Vagina (tissue), 2 donors: ENCODE data around the gene CTNNA3. TPM values are rescaled to one million over a fixed set of nuclear protein-coding genes. Genes with fewer than 3 reads are reported as not detected.
"Not testable (repeated sequence)": the region's sequence is repeated elsewhere in the genome, so short reads cannot be mapped to it uniquely, and the experiment has no call there.

Experiments
- DNase-seq, 2 donors: peaks; one replicate each; pipeline ENCODE4 v3.0.0-alpha.2; 2017; ENCODE audit errors: extremely low spot score in 2 of 2
- H3K27ac ChIP-seq: fragments of 200-600 bp; sonication (generic); one replicate; pipeline ENCODE4 v1.5.1; 2019
- H3K27me3 ChIP-seq: fragments of 200-600 bp; sonication (generic); one replicate; pipeline ENCODE4 v1.5.1; 2019
- H3K36me3 ChIP-seq, 2 donors: fragments of 200-600 bp; sonication (generic); one replicate each; pipeline ENCODE4 v1.5.1; 2017 to 2019
- H3K4me1 ChIP-seq: fragments of 200-600 bp; sonication (generic); one replicate; pipeline ENCODE4 v1.5.1; 2019
- H3K4me3 ChIP-seq, 2 donors: fragments of 200-600 bp; sonication (generic); 1 replicate in 1 of 2; 2 replicates in 1 of 2; pipeline ENCODE4 v1.5.1; 2016 to 2019
- H3K9me3 ChIP-seq: fragments of 200-600 bp; sonication (generic); one replicate; pipeline ENCODE4 v1.5.1; 2019
- POLR2A ChIP-seq, 2 donors: fragments of 450-650 bp; IDR thresholded peaks; one replicate each; pipeline ENCODE4 v1.6.1; 2017; ENCODE audit warnings: antibody characterized with exemption in 2 of 2, mild to moderate bottlenecking in 2 of 2, moderate library complexity in 2 of 2
- POLR2AphosphoS5 ChIP-seq, 2 donors: sonication (generic); formaldehyde crosslinking; IDR thresholded peaks; one replicate each; pipeline ENCODE4 v1.9.0; 2017; ENCODE audit warnings: antibody characterized with exemption in 2 of 2, mild to moderate bottlenecking in 2 of 2, low read depth in 1 of 2; ENCODE audit not compliant: insufficient read depth in 1 of 2
- intact Hi-C: fragments of 100-400 bp; cut with DNase I; formaldehyde crosslinking; loops from one replicate; pipeline ENCODE4 v1.15.1; 2023
- total RNA-seq: library from RNA; depleted of rRNA; stranded (reverse); fragments of >200 nt; gene quantifications from one replicate; pipeline ENCODE4 v1.2.3, GENCODE V29; 2016
- TF ChIP-seq, protein P1 (sequence below), 3 experiments: fragments of 450-650 bp in 2 of 3; fragments of 200-600 bp in 1 of 3; sonication (generic) in 1 of 3; IDR thresholded peaks; one replicate each; pipeline ENCODE4 v1.5.1; 2017 to 2019; ENCODE audit warnings: antibody characterized with exemption in 3 of 3, mild to moderate bottlenecking in 2 of 3, moderate library complexity in 2 of 3

The CTNNA3 gene
- total RNA-seq, 1 donor from 2014 or later, result 0.98 TPM

DNA sequence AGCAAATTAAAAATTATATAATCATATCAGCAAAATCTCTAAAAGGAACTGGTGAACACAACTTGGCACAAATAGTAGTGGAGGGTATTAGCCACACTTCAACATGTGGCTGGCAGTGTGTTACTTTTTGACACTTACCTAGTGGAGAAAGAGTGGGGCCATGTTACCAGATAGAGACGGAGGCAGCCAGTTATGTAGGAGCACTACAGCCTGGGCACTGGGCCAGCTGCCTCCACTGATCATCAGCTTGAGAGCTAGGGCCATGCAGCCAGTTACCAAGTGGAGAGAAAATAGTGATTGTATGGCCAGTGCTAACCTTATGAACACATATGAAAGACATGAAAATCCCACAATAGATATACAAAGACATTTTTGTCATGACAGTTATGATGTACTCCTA lies 243.1 kb downstream of the CTNNA3 start:
- no peak for DNase-seq
- intact Hi-C loops, result no loop called here
- TF ChIP-seq, protein P1, sequence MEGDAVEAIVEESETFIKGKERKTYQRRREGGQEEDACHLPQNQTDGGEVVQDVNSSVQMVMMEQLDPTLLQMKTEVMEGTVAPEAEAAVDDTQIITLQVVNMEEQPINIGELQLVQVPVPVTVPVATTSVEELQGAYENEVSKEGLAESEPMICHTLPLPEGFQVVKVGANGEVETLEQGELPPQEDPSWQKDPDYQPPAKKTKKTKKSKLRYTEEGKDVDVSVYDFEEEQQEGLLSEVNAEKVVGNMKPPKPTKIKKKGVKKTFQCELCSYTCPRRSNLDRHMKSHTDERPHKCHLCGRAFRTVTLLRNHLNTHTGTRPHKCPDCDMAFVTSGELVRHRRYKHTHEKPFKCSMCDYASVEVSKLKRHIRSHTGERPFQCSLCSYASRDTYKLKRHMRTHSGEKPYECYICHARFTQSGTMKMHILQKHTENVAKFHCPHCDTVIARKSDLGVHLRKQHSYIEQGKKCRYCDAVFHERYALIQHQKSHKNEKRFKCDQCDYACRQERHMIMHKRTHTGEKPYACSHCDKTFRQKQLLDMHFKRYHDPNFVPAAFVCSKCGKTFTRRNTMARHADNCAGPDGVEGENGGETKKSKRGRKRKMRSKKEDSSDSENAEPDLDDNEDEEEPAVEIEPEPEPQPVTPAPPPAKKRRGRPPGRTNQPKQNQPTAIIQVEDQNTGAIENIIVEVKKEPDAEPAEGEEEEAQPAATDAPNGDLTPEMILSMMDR (IDR thresholded peaks at IDR 0.05), result no peak
- no peak for TF ChIP-seq POLR2A (IDR thresholded peaks at IDR 0.05)
- no peak for TF ChIP-seq POLR2AphosphoS5 (IDR thresholded peaks at IDR 0.05; ENCODE audit: insufficient read depth in 1 of 2, low read depth in 1 of 2)
- Histone ChIP-seq H3K27me3 (no peaks in the 10 kb centered on the region), H3K4me1 (no peaks in the 10 kb centered on the region), H3K27ac (no peak overlapping the region), H3K4me3 (no peak overlapping the region), H3K36me3 (no peaks in the 10 kb centered on the region), H3K9me3 (no peaks in the 10 kb centered on the region)

GRCh38 chr10:67438605-67439304 lies 257.2 kb downstream of the CTNNA3 start:
- TF ChIP-seq POLR2AphosphoS5 (IDR thresholded peaks at IDR 0.05; ENCODE audit: insufficient read depth in 1 of 2, low read depth in 1 of 2) (no peak), POLR2A (IDR thresholded peaks at IDR 0.05) (no peak)
- TF ChIP-seq, protein P1 (IDR thresholded peaks at IDR 0.05), result no peak
- intact Hi-C loops, result no loop called here
- H3K9me3 ChIP-seq, result no peaks in the 10 kb centered on the region
- no peak overlapping the region for H3K4me3 ChIP-seq
- DNase-seq, result no peak
- no peaks in the 10 kb centered on the region for H3K36me3 ChIP-seq
- no peaks in the 10 kb centered on the region for H3K27me3 ChIP-seq
- no peaks in the 10 kb centered on the region for H3K4me1 ChIP-seq
- no peak overlapping the region for H3K27ac ChIP-seq

GRCh38 chr10:67433276-67433675 lies 262.7 kb downstream of the CTNNA3 start:
- H3K9me3 ChIP-seq, result no peaks in the 10 kb centered on the region
- DNase-seq, result no peak
- no peak overlapping the region for H3K4me3 ChIP-seq
- no peaks in the 10 kb centered on the region for H3K4me1 ChIP-seq
- no peak overlapping the region for H3K27ac ChIP-seq
- H3K36me3 ChIP-seq, result no peaks in the 10 kb centered on the region
- intact Hi-C loops, result no loop called here
- TF ChIP-seq POLR2AphosphoS5 (IDR thresholded peaks at IDR 0.05; ENCODE audit: insufficient read depth in 1 of 2, low read depth in 1 of 2) (no peak), POLR2A (IDR thresholded peaks at IDR 0.05) (no peak)
- TF ChIP-seq, protein P1 (IDR thresholded peaks at IDR 0.05), result no peak
- H3K27me3 ChIP-seq, result no peaks in the 10 kb centered on the region

DNA sequence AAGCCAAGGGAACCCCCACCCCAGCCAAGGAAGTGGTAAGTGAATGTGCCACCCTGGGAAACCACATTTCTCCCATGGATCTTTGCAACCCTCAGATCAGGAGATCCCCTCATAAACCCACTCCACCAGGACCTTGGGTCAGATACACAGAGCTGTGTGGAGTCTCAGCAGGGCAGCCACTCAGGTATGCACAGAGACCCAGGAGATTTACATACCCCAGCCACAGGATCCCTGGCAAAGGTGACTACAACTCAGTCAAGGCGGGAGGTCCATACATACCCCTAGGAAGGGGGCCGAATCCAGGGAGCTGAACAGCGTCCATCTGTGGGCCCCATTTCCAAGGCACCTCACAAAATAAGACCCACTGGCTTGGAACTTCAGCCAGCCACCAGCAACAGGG lies 293.4 kb downstream of the CTNNA3 start:
- H3K27ac ChIP-seq, result no peak overlapping the region
- no peaks in the 10 kb centered on the region for H3K4me1 ChIP-seq
- no peak overlapping the region for H3K4me3 ChIP-seq
- no peaks in the 10 kb centered on the region for H3K9me3 ChIP-seq
- intact Hi-C loops, result no loop called here
- TF ChIP-seq, protein P1 (IDR thresholded peaks at IDR 0.05), result no peak
- TF ChIP-seq POLR2AphosphoS5 (IDR thresholded peaks at IDR 0.05; ENCODE audit: insufficient read depth in 1 of 2, low read depth in 1 of 2) (no peak), POLR2A (IDR thresholded peaks at IDR 0.05) (no peak)
- H3K27me3 ChIP-seq, result no peaks in the 10 kb centered on the region
- no peaks in the 10 kb centered on the region for H3K36me3 ChIP-seq
- DNase-seq, result no peak

DNA sequence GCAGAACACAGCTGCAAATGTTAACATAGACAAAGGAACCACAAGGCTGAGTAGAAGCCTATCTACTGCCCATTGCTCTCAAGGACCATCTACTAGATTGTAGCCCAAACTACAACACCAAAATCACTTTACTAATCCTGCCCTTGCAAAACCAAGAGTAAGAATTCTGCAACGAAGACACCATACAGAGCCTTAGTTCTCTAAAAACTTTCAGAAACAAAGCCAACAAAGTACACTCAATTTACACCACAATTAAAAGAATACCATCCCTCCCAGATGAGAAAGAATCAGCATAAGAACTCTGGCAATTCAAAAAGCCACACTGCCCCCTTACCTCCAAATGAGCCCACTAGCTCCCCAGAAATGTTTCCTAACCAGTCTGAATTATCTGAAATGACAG lies 294.3 kb downstream of the CTNNA3 start:
- intact Hi-C loops, result no loop called here
- Histone ChIP-seq H3K27me3 (no peaks in the 10 kb centered on the region), H3K27ac (no peak overlapping the region), H3K36me3 (no peaks in the 10 kb centered on the region), H3K4me3 (no peak overlapping the region), H3K9me3 (no peaks in the 10 kb centered on the region), H3K4me1 (no peaks in the 10 kb centered on the region)
- no peak for TF ChIP-seq POLR2A (IDR thresholded peaks at IDR 0.05)
- TF ChIP-seq, protein P1 (IDR thresholded peaks at IDR 0.05), result no peak
- DNase-seq, result no peak

GRCh38 chr10:67386841-67387533 lies 309.0 kb downstream of the CTNNA3 start:
- H3K27me3 ChIP-seq, H3K27ac ChIP-seq, H3K36me3 ChIP-seq, intact Hi-C loops, H3K4me1 ChIP-seq, H3K9me3 ChIP-seq, DNase-seq: not testable (repeated sequence)
- H3K4me3 ChIP-seq, result peak overlapping the region in 1 of 2 donors; percentile 27
